GM19468 (cell line): ENCODE results near the gene IFNG.
"Not testable (repeated sequence)": the region's sequence is repeated elsewhere in the genome, so short reads cannot be mapped to it uniquely, and the experiment has no call there.

Source experiments
- ATAC-seq: cut with Tn5 transposase; IDR thresholded peaks from one replicate; pipeline ENCODE4 v1.9.1; 2021; ENCODE audit warnings: mild to moderate bottlenecking, moderate library complexity, moderate number of reproducible peaks; ENCODE audit not compliant: unreplicated experiment; ENCODE audit errors: extremely low read depth

The IFNG gene

GRCh38 chr12:68159681-68160304, at the start of gene IFNG:
IFNG (minus strand) TSS chr12:68159740; CDS start chr12:68159615, 125 bp downstream.
- peak; percentile 19 for ATAC-seq

DNA sequence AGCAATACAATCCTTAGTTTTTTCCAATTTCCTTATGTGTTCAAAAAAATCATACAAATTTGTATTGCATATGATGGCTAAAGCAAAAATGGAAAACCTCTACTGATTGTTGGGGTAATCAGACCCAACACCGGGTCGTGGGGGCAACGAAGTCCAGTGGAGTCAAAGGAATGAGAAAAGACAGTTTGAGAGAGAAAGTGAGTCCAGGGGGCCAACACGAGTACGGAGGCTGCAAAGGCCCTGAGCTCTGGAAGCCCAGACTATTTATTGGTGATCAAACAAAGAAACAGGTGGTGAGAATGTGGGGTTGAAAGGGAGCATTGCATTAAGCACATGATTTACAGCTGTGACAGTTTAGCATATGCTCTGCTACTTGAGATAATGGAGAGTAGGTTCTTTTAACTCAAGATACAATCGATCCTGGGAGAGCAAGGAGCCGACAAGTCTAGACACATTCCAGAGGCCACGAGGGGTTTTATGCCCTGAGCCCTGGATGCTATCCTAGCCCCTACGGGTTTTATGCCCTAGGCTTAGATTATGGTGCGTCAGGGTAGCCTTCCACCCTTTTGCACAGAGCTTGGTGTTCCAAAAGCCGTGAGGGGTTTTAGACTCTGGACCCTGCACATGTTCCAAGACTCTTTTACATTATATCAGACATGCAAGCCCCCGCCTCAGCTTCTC, 49.6 kb upstream of the IFNG start:
- not testable (repeated sequence) for ATAC-seq

DNA sequence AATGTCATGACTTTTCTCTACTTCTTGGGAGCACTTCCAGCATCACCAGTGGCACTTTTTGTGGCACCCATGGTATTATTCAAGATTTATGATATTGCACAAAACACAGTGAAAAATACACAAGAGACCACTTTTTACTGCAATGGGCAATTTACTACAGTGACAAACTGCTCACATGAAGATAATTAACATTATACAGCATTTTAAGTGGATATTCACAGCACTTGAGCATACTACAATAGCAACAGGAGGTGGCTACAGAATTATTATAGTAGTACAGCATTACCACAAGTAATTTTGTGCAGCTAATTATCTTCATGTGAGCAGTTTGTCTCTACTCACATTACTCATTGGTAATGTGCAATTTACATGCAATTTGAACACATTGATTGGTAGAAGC, 47.7 kb upstream of the IFNG start:
- no peak for ATAC-seq

DNA sequence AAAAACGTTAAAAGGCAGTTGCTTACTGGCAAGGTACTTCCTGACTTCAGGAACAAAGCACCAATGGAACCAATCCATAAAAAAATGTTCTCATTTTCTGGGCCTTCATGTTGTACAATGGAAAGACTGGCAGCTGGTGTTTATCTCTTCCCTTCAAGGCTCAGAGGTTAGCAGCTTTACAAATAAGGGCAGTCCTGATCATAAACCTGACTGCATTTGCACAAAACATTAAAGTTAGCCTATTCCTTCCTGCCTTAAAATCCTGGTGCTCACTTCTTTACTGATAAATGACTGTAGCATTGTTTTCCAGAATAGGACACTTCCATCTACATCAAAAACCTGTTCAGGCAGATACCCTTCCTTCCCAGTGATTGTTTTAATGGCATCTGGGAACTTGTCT, 46.9 kb upstream of the IFNG start:
- ATAC-seq = no peak

DNA sequence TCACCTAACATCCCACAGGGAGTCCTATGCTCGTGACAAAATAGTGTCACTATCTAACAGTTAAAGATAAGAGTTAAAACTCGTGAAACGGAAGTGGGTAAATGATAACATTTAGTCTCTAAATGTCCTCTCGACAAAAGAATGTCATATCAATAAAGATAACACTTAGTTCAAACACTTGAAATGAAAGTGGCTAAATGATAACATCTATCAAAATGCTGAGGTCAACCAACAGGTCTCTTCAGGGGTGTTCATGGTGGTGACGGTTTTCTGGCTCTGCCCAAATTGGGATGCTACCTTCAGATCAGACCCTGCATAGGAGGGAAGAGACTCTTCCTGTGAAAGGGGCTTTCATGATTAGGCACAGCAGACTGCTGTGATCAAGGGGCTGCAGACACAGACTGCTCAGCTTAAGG, 43.9 kb upstream of the IFNG start:
- ATAC-seq = no peak

- ATAC-seq = no peak
Observed at GRCh38 chr12:68200854-68201253, 41.3 kb upstream of the IFNG start.

- ATAC-seq = no peak
Observed at GRCh38 chr12:68199127-68199526, 39.6 kb upstream of the IFNG start.

DNA sequence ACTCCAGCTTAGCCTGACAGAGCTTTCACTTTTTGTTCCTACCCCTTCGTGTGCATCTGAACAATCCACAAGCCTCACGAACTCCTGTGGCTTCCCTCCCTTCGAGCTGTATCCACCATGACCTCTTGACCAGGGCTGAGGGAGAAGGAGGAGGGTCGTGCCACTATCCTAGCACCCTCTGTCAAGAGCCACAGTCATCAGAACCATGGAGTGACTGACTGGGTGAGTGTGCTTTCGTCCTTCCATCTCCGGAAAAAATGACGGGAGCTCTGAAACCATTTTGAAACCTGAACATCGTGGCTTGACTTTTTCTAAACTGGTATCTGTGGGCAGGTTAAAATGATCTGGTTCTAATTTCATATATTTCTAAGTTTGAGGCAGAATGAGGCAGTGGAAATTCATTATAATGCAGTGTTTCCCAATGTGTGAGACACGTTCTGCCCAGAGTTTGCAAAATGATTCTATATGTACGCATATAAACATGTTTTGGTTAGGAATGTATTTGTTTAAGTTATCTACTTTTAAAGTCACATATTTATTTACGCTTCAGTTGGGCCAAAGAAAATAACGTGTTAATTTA, 39.1 kb upstream of the IFNG start:
- no peak for ATAC-seq

GRCh38 chr12:68190301-68190700, 30.8 kb upstream of the IFNG start:
- ATAC-seq = no peak

DNA sequence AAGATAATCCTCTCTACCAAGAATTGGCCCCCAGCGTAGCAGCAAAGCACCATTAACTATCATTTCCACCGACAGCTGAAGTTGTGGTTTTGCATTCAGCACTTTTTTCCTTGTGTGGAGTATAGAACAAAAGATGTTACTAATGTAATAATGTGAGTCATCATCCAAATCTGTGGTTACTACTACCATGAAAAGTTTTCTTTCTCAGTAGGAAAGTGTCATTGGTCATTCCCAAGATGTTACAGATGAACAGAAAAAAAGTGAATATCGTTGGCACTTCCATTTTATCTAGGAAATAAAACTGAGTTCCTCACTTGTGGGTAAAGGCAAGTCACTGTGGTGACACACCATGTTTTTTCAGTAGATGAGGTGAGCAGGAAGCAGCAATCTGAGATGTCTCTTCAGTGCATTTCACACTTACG, 30.3 kb upstream of the IFNG start:
- no peak for ATAC-seq

GRCh38 chr12:68185598-68185997, 26.1 kb upstream of the IFNG start:
- no peak for ATAC-seq

- ATAC-seq = peak; percentile 56
Observed at GRCh38 chr12:68180792-68181744, 21.5 kb upstream of the IFNG start.

DNA sequence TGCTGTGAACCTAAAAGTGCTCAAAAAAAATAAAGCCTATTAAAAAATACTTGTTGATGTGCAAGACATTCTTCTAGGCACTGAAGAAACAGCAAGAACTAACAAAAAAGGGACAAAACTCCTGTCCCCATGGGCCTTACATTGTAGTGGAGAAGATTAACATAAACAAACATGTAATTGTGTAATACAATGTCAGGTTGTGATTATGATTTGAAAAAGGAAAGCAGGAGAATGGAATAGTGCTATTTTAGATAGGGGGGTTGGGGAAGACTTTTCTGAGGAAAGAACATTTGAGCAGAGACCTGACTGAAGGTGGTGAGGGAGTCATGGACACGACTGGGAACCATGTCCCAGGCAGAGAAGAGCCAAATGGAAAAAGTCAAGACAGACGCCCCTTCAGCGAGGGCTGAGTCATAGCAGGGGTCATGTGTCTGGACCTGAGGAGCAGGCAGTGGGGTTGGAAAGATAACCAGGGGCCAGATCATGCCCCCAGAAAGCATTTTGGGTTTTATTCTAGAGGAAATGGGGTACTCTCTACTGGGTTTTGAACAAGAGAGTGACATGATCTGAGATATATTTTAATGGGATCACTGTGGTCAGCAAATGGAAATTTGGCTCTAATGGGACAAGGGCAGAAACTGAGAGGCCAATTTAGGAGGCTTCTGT, 19.4 kb upstream of the IFNG start:
- ATAC-seq = no peak

- ATAC-seq = no peak
Observed at GRCh38 chr12:68178184-68178583, 18.6 kb upstream of the IFNG start.

GRCh38 chr12:68177562-68177961, 18.0 kb upstream of the IFNG start:
- no peak for ATAC-seq

- no peak for ATAC-seq
Observed at GRCh38 chr12:68176257-68176656, 16.7 kb upstream of the IFNG start.

DNA sequence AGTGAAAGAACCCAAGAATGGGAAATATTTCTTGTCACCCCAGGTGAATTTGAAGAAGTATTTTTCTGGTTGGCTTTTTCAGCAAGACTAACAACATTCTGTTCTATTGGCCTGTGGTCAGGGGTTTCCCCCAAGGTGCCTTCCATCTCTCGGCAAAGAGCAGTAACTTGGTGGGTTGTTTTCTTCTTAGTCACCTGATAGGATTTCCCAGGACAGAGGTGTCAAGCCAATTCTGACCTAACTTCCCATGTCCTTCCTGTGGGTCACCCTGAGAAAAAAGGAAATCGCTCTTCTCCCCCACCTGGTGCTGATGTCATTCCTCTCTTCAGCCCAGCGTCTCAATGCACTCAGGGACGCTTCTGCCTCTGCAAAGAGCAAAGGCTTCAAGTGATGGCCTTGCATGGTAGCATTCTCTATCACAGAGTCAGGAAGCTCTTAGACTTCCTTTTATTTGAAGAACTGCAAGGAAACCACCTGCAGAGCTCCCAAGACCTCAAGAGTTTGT, 16.1 kb upstream of the IFNG start:
- ATAC-seq = peak; percentile 45

DNA sequence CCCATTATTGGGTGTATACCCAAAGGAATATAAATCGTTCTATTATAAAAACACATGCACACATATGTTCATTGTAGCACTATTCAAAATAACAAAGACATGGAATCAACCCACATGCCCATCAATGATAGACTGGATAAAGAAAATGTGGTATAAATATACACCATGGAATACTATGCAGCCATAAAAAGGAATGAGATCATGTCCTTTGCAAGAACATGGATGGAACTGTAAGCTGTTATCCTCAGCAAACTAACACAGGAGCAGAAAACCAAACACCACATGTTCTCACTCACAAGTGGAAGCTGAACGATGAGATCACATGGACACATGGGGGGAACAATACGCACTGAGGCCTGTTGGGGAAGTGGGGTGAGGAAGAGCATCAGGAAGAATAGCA, 15.2 kb upstream of the IFNG start:
- ATAC-seq = not testable (repeated sequence)

DNA sequence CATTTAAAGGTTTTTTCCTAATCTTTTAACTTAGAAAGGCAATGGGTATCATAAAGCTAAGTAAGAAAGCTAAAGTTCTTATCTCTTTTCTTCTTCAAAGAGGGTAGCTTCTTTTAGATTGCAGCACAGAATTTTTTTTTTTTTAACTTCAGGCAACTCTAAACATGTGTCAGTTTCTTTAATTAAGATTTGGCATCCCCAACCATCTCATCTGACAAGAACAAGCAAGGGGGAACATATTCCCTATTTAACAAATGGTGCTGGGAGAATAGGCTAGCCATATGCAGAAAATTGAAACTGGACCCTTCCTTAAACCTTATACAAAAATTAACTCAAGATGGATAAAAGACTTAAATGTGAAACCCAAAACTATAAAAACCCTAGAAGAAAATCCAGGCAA, 14.3 kb upstream of the IFNG start:
- ATAC-seq = no peak

DNA sequence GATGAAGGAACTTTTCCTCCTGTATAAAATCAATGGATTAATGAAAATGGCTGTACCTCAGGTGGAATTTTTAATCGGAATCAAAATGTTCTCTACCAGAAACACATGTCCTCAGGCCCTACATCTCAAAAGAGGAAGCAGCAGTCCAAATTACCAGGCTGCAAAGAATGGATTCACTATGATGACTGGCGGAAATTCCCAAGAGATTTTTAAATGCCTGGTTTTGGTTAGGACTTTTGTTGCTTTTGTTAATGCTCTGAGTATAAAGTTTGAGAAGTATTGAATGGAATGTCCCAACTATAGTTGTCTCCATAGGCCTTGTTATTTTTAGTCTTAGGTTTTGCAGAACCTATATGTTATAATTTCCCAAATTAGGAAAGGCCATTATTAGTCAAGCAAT, 11.2 kb upstream of the IFNG start:
- ATAC-seq = no peak
